Peyer's patch (tissue), 4 donors: ENCODE data around the gene NRG3. TPM values are rescaled to one million over a fixed set of nuclear protein-coding genes. Genes with fewer than 3 reads are reported as not detected.

Source experiments
- DNase-seq, 3 donors: peaks; one replicate each; pipeline ENCODE4 v3.0.0-alpha.2; 2017 to 2019
- H3K27ac ChIP-seq, 4 donors: fragments of 200-600 bp; sonication (generic); one replicate each; pipeline ENCODE4 v1.5.1; 2016 to 2019
- H3K27me3 ChIP-seq, 2 donors: fragments of 200-600 bp; sonication (generic); one replicate each; pipeline ENCODE4 v1.5.1; 2019
- H3K36me3 ChIP-seq, 3 donors: fragments of 200-600 bp; sonication (generic); one replicate each; pipeline ENCODE4 v1.5.1; 2016 to 2019
- H3K4me1 ChIP-seq, 4 donors: fragments of 200-600 bp; sonication (generic); one replicate each; pipeline ENCODE4 v1.5.1; 2016 to 2019
- H3K4me3 ChIP-seq, 4 donors: fragments of 200-600 bp; sonication (generic); 1 replicate in 3 of 4; 2 replicates in 1 of 4; pipeline ENCODE4 v1.5.1; 2016 to 2019; ENCODE audit warnings: mild to moderate bottlenecking in 1 of 4
- H3K9me3 ChIP-seq, 4 donors: fragments of 200-600 bp; sonication (generic); one replicate each; pipeline ENCODE4 v1.5.1; 2016 to 2019; ENCODE audit warnings: mild to moderate bottlenecking in 1 of 4
- POLR2A ChIP-seq, 2 donors: fragments of 450-650 bp; IDR thresholded peaks; one replicate each; pipeline ENCODE4 v1.5.1; 2017; ENCODE audit warnings: antibody characterized with exemption in 2 of 2, mild to moderate bottlenecking in 2 of 2, moderate library complexity in 2 of 2
- total RNA-seq, 4 donors: library from RNA; depleted of rRNA; stranded (reverse); fragments of >200 nt; gene quantifications; one replicate each; pipeline ENCODE4 v1.1.0, GENCODE V29; 2016
- TF ChIP-seq, protein P1 (sequence below), 6 experiments: fragments of 450-650 bp in 4 of 6; fragments of 200-600 bp in 2 of 6; sonication (generic) in 1 of 6; IDR thresholded peaks; one replicate each; pipeline ENCODE4 v1.5.1; 2017 to 2019; ENCODE audit warnings: antibody characterized with exemption in 6 of 6, mild to moderate bottlenecking in 3 of 6, moderate library complexity in 1 of 6

The NRG3 gene
- total RNA-seq, 4 donors from 2014 or later, result not detected

DNA sequence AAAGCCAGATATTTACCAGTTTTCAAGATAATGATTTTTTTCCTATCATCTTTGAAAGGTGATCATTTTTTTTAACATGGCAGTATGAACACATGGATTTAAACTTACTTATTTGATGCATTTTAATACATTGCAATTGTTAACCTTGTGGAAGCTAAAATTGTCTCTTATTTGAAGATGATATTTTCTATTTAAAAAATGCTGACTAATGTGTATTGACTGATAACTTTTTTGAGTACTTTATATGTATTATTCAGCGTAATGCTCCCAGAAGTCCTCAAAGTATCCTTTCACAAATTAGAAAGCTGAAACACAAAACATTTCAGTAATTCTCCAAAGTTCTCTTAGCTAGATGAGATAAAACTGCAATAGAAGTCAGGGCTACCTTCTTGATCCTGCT, 677.3 kb downstream of the NRG3 start:
- H3K36me3 ChIP-seq, result no peaks in the 10 kb centered on the region
- no peaks in the 10 kb centered on the region for H3K4me1 ChIP-seq
- DNase-seq, result no peak
- no peaks in the 10 kb centered on the region for H3K9me3 ChIP-seq
- no peaks in the 10 kb centered on the region for H3K27me3 ChIP-seq
- TF ChIP-seq POLR2A (IDR thresholded peaks at IDR 0.05), result no peak
- TF ChIP-seq, protein P1, sequence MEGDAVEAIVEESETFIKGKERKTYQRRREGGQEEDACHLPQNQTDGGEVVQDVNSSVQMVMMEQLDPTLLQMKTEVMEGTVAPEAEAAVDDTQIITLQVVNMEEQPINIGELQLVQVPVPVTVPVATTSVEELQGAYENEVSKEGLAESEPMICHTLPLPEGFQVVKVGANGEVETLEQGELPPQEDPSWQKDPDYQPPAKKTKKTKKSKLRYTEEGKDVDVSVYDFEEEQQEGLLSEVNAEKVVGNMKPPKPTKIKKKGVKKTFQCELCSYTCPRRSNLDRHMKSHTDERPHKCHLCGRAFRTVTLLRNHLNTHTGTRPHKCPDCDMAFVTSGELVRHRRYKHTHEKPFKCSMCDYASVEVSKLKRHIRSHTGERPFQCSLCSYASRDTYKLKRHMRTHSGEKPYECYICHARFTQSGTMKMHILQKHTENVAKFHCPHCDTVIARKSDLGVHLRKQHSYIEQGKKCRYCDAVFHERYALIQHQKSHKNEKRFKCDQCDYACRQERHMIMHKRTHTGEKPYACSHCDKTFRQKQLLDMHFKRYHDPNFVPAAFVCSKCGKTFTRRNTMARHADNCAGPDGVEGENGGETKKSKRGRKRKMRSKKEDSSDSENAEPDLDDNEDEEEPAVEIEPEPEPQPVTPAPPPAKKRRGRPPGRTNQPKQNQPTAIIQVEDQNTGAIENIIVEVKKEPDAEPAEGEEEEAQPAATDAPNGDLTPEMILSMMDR (IDR thresholded peaks at IDR 0.05), result no peak
- H3K4me3 ChIP-seq, result no peak overlapping the region
- H3K27ac ChIP-seq, result no peak overlapping the region

DNA sequence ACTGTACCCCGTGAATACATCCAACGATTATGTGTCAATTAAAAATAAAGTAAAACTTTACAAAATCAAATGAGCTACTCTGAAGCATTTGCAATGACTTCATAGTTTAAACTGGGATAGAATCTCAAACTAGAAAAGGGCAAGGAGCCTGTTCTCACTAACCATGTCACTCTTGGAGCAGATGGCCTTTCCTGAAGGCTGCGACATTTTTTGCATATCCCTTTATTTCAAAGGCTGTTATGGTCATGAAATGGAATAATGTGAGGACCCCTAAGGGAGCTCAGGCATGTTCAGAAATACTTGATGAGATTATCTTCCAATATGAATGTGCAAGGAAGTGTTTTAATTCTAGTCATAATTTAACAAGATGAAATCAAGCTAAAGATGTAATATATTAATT, 679.4 kb downstream of the NRG3 start:
- Histone ChIP-seq H3K4me3 (no peak overlapping the region), H3K27me3 (no peaks in the 10 kb centered on the region), H3K27ac (no peak overlapping the region), H3K9me3 (no peaks in the 10 kb centered on the region), H3K36me3 (no peaks in the 10 kb centered on the region), H3K4me1 (no peaks in the 10 kb centered on the region)
- TF ChIP-seq POLR2A (IDR thresholded peaks at IDR 0.05), result no peak
- TF ChIP-seq, protein P1 (IDR thresholded peaks at IDR 0.05), result no peak
- DNase-seq, result no peak

DNA sequence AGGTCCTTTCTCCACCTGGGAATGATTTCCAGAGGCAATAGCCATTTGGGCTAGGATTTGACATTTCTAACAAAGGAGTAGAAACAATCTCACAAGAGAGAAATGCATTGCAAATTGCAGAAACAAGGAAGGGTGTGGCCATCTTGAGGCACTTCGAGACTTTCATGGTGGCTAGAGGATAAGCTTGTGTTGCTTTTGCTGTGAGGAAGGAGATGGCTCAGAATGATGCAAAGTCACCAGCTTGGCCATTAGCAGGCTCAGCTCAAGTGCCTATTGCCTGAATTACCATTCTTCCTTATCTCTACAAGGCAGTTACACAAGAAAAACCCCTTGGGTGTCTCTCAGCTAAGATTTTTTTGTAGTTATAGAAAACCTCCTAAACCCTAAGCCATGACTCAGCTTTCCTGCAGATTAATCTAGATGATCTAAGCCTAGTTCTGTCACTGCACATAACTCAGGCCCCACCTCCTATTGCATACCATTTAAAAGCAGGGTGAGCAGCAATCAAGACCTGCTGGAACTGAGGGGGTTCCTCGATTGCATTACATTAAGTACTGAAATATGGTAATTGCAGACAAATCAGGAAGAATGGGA, 683.1 kb downstream of the NRG3 start:
- Histone ChIP-seq H3K4me1 (no peaks in the 10 kb centered on the region), H3K4me3 (no peak overlapping the region), H3K27ac (no peak overlapping the region), H3K27me3 (no peaks in the 10 kb centered on the region), H3K36me3 (no peaks in the 10 kb centered on the region), H3K9me3 (no peaks in the 10 kb centered on the region)
- DNase-seq, result no peak
- TF ChIP-seq POLR2A (IDR thresholded peaks at IDR 0.05), result no peak
- TF ChIP-seq, protein P1 (IDR thresholded peaks at IDR 0.05), result no peak

DNA sequence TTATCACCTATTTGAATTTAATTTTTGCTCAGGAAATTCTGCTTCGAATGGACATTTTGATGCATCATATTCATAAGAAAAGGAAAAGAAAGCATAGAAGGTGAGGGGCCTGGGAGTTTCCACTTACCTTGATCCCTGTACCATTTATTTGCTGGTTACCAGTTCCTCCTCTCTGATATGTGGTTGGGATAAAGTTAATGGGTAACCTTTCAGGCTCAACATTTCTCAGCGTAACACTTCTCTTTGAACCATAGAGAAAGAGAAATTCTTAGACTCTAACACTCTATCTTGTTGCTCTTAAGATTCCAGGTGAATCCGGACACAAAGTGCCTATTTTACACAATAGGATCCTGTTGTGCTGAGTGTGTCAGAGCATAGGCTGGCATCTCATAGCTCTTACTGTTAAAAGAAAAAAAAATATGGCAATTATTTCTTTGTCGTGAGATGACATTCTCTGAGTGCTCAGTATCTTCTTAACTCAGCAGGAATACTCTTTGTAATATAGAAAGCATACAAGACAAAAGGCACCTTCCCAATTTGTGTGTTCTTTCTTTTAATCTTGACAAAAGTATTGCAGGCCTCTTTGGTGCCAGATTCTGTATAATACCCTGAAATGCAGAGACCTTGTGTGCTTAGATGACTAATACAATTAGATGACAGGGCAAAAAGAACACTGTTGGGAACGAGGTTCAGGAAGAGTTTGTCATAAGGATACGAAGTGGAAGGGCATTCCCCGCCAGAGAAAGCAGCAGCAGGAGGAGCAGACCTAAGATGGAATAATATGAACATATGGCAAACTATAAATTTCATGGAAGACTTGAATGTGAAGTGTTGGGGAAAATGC, 689.6 kb downstream of the NRG3 start:
- H3K9me3 ChIP-seq, result no peaks in the 10 kb centered on the region
- no peak for DNase-seq
- H3K36me3 ChIP-seq, result no peaks in the 10 kb centered on the region
- no peak for TF ChIP-seq POLR2A (IDR thresholded peaks at IDR 0.05)
- TF ChIP-seq, protein P1 (IDR thresholded peaks at IDR 0.05), result no peak
- H3K27me3 ChIP-seq, result no peaks in the 10 kb centered on the region
- no peaks in the 10 kb centered on the region for H3K4me1 ChIP-seq
- H3K4me3 ChIP-seq, result no peak overlapping the region
- H3K27ac ChIP-seq, result no peak overlapping the region

DNA sequence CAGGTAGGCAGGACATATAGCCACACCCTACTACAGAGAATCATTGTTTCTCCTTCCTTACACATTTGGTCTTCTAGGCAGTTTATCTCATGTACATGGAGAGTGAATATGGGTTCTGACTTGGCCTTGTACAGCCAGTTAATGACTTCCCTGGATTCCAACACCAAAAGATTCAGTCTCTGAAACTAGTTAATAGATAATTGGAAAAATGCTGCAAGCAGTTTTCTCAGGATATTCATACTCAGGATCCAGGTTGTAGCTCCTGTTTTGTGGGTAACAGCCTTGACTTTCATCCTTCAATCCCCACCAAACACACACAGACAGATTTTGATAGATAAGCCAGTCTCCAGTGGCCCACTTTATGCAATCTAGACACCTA, 690.2 kb downstream of the NRG3 start:
- H3K27ac ChIP-seq, result no peak overlapping the region
- no peak for TF ChIP-seq POLR2A (IDR thresholded peaks at IDR 0.05)
- TF ChIP-seq, protein P1 (IDR thresholded peaks at IDR 0.05), result no peak

More for the DNA sequence above, 690.2 kb downstream of the NRG3 start:
- Histone ChIP-seq H3K9me3 (no peaks in the 10 kb centered on the region), H3K36me3 (no peaks in the 10 kb centered on the region), H3K27me3 (no peaks in the 10 kb centered on the region), H3K4me3 (no peak overlapping the region), H3K4me1 (no peaks in the 10 kb centered on the region)
- no peak for DNase-seq
